Muscle of arm (tissue), 12 donors: Measurements from ENCODE around the gene BRD1. TPM values are rescaled to one million over a fixed set of nuclear protein-coding genes. Genes with fewer than 3 reads are reported as not detected.

Source experiments
- DNase-seq: peaks from one replicate; pipeline ENCODE4 v3.0.0-alpha.2; 2013
- polyA plus RNA-seq, 12 donors: library from polyadenylated mRNA; unstranded; fragments of 120-200 nt; gene quantifications; one replicate each; pipeline ENCODE4 v1.2.1, GENCODE V29; 2013; ENCODE audit not compliant: insufficient read length in 12 of 12

The BRD1 gene
- polyA plus RNA-seq, 12 donors = 20.5 to 39.1 (median 24.8) TPM; not detected in 1

GRCh38 chr22:49803737-49804375, 23.8 kb downstream of the BRD1 start:
- no peak for DNase-seq

- DNase-seq = no peak
These were observed 24.5 kb downstream of the BRD1 start for GRCh38 chr22:49803134-49803533.

- no peak for DNase-seq
These were observed 26.1 kb downstream of the BRD1 start for GRCh38 chr22:49801391-49802060.

- no peak for DNase-seq
These were observed 27.1 kb downstream of the BRD1 start for GRCh38 chr22:49800408-49801238.

GRCh38 chr22:49799431-49800075, 28.1 kb downstream of the BRD1 start:
- no peak for DNase-seq

- no peak for DNase-seq
These were observed 29.1 kb downstream of the BRD1 start for GRCh38 chr22:49798486-49799151.

- no peak for DNase-seq
These were observed 30.0 kb downstream of the BRD1 start for GRCh38 chr22:49797706-49798105.

GRCh38 chr22:49796596-49797270, 30.9 kb downstream of the BRD1 start:
- no peak for DNase-seq

GRCh38 chr22:49795521-49795920, 32.2 kb downstream of the BRD1 start:
- DNase-seq = no peak

GRCh38 chr22:49793871-49794270, 33.8 kb downstream of the BRD1 start:
- no peak for DNase-seq

GRCh38 chr22:49793296-49793695, 34.4 kb downstream of the BRD1 start:
- DNase-seq = no peak

- DNase-seq = no peak
These were observed 35.6 kb downstream of the BRD1 start for GRCh38 chr22:49792107-49792506.

- no peak for DNase-seq
These were observed 36.0 kb downstream of the BRD1 start for GRCh38 chr22:49791682-49792081.

- DNase-seq = no peak
These were observed 36.8 kb downstream of the BRD1 start for GRCh38 chr22:49790912-49791311.

- DNase-seq = no peak
These were observed 38.2 kb downstream of the BRD1 start for GRCh38 chr22:49789289-49790141.

GRCh38 chr22:49788504-49788903, 39.2 kb downstream of the BRD1 start:
- DNase-seq = peak; percentile 35

- DNase-seq = no peak
These were observed 39.8 kb downstream of the BRD1 start for GRCh38 chr22:49787861-49788260.

- DNase-seq = peak; percentile 41
These were observed 40.5 kb downstream of the BRD1 start for GRCh38 chr22:49786976-49787706.

- DNase-seq = no peak
These were observed 41.7 kb downstream of the BRD1 start for GRCh38 chr22:49785841-49786471.
